GM04504 (cell line): ENCODE results near the gene SPIRE2.
"Not testable (repeated sequence)": the region's sequence is repeated elsewhere in the genome, so short reads cannot be mapped to it uniquely, and the experiment has no call there.

Experiments used
- DNase-seq: peaks from one replicate; pipeline ENCODE4 v3.0.0-alpha.2; 2012; ENCODE audit warnings: low read depth

The SPIRE2 gene

GRCh38 chr16:89869911-89870310 is 41.6 kb downstream of the SPIRE2 start:
- no peak for DNase-seq

- DNase-seq: no peak
Measured at GRCh38 chr16:89870440-89870839, 42.2 kb downstream of the SPIRE2 start.

GRCh38 chr16:89871895-89872294 is 43.6 kb downstream of the SPIRE2 start:
- DNase-seq: no peak

- DNase-seq: peak; percentile 65
Measured at GRCh38 chr16:89873109-89873971, 45.1 kb downstream of the SPIRE2 start, which contains the start of gene TCF25. Gene TCF25 (plus strand): TSS chr16:89873592. CDS start chr16:89873668, 76 bp downstream.

GRCh38 chr16:89873972-89874689 is 45.9 kb downstream of the SPIRE2 start:
- peak; percentile 89 for DNase-seq

- DNase-seq: not testable (repeated sequence)
Measured at GRCh38 chr16:89879123-89879522, 50.8 kb downstream of the SPIRE2 start.

DNA sequence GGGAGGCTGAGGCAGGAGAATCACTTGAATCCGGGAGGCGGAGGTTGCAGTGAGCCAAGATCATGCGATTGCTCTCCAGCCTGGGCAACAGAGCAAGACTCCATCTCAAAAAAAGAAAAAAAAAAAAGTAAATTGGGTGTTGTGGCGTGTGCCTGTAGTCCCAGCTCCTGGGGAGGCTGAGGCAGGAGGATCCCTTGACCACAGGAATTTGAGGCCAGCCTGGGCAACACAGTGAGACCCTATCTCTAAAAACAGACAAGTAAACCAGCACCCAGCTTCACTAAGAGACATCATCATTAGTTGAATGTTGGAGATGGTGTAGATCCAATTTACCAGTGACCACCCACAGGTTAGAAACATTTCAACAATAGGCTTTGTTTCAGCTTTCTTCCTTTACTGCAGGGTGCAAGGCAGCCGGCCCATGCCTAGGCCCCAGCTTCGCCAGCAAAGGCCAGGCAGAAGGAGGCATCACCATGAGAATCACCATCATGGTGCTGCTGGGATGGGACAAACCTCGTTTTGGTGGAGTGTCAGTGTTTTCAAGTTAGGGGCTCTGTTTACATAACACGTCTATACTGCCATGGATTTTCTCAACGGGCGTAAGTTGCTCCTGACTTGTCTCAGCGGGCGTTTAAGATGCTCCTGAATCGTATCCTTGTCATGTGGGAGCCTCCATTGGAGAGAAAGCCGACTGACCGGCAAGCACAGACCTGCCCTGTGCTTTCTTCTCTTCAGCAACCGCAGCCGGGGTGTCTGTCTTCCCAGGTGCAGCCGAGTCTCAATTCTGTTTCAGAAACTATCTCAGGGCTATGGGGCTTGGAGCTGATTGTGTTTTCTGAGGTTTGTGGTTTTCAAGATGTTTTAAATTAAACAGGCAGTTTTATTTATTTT is 52.4 kb downstream of the SPIRE2 start:
- DNase-seq: no peak

- no peak for DNase-seq
Measured at GRCh38 chr16:89881368-89881730, 53.1 kb downstream of the SPIRE2 start.

DNA sequence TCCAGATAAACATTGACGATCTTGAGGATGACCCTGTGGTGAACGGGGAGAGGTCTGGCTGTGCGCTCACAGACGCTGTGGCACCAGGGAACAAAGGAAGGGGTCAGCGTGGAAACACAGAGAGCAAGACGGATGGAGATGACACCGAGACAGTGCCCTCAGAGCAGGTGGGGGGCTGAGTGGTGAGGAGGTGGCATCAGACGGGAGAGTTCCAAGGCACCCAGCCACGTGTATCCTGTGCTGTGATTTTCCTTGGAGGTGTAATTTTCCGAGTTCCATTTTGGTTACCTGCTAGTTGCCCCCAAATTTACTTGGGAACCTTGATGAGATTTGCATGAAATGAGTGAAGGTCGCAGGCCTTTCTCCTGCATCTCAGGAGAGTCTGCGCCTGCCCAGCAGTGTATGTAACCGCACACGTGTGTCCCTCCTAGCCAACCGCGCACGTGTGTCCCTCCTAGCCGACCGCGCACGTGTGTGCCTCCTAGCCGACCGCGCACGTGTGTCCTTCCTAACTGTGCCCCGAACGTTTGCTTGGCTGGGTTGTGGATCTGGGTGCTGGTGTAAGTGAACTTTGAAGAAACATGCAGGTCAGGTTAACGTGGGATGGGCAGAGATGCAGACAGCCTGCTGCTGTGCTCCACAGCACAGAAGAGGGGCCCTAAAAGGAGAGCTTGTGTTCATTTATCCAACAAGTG is 55.2 kb downstream of the SPIRE2 start:
- DNase-seq: no peak

- no peak for DNase-seq
Measured at GRCh38 chr16:89884041-89884421, 55.8 kb downstream of the SPIRE2 start.

DNA sequence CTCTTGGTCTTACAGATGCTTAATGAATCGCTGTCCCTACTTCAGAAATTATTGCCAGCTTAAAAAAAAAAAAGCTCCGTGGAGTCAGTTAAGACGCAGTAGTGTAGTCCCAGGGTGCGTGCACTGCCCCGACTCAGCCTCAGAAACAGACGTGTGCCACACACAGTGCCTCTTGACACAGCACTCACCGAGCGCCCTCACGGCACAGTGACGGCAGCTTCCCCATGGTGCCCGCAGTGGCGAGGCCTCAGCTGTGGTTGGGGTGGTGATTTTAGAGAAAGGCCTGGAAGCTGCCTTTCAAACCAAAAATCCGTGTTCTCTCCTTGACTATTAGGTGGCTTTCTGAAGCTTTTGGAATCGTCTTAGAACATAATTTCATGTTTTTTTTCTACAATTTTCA is 59.0 kb downstream of the SPIRE2 start:
- no peak for DNase-seq

GRCh38 chr16:89890200-89890599 is 61.9 kb downstream of the SPIRE2 start:
- DNase-seq: no peak

DNA sequence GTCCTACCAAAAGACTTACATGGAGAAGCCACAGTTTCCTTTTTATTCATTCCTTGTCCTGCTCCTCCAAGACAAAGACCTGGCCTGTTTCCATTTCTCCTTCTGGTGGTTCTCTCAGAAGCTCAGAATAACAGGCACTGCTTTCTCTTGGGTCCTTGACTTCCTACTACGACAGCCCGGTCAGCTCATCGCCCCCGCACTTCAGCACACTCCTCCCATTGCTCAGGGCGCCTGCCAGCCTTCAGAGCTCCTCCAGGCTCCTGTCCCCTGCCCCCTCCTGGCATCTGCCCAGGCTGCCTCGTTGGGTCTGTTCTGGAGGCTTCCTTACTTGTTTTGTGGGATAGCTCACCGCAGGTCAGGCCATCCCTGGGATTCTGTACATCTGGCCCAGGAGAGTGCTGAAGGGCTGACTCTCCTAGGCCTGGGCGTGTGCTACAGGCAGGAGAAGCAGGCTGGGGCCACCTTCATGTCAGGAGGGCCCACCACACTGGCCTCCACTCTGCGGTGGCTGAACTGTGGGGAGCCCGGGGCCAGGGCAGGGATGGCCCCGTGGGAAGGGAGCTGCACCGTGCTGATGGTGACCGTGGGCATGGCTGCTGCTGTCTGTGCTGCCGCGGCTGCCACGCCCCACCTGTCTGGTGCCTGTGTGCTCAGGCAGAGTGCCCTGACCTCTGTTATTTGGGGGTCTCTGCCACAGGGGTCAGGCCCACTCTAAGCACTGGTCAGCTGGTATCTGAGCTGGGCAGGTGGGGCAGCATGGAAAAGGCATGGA is 62.8 kb downstream of the SPIRE2 start:
- no peak for DNase-seq

DNA sequence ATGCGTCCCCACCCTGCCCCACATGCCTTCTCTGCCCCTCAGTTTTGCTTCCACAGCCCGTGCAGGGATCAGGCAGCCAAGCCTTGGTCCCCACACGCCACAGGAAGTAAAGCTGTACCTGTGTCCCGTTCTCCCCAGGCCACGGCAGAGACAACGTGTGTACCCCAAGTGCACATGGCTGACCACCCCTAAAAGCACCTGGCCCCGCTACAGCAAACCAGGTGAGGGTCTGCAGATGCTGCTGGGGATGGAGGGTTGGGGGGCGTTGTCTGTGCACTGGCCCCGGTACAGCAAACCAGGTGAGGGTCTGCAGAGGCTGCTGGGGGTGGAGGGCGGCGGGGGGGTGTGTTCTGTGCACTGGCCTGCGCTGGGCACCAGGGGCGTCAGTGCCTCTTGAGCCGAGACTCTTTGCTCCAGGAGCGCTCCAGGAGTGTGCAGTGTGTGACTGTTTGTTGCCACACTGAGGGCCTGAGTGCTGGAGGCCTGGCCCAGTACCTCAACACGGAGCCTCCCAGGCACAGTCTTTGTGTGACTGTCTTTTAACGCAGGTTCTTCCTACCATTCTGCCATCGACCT is 63.9 kb downstream of the SPIRE2 start:
- no peak for DNase-seq

GRCh38 chr16:89892635-89893034 is 64.4 kb downstream of the SPIRE2 start:
- no peak for DNase-seq

GRCh38 chr16:89893642-89894548 is 65.6 kb downstream of the SPIRE2 start:
- DNase-seq: no peak

DNA sequence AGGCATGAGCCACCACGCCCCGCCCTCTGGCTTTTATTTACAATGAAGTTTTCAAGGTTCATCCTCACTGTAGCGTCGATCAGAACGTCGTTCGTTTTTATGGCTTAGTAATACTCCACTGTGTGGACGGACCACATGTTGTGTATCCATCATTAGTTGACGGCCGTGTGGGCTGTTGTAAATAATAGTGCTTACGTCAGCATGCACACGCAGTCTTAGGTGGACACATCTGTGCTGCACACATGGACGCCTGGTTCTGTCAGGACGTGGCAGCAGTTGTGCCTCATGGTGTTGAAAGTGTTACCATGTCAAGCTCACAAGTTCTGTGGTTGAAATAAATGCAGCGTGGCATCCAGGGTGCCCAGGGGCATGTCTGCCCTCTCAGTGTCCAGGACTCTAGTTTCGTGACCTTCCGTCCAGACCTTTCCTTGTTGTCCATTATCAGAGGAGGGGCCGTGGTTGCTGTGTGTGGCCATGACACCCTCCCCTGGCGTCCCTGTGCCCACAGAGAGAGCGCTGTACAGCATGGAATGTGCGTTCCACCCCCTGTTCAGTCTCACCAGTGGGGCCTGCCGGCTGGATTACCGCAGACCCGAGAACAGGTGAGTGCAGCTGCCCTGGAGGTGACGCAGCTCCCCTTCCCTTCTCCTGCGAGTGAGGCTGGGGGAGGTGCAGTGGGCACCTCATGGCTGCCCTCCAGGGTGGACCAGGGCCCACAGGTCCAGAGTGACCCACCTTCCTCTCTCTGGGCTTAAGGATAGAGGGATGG is 67.4 kb downstream of the SPIRE2 start:
- no peak for DNase-seq

- DNase-seq: no peak
Measured at GRCh38 chr16:89897204-89897603, 68.9 kb downstream of the SPIRE2 start.
